NCI-H2227 (cell line): Measurements from ENCODE around the gene FRMD3.

ENCODE experiments used
- DNase-seq: peaks from one replicate; lab custom pipeline; 2025; ENCODE audit not compliant: unreplicated experiment; lab: John Stamatoyannopoulos, UW

Gene FRMD3

DNA sequence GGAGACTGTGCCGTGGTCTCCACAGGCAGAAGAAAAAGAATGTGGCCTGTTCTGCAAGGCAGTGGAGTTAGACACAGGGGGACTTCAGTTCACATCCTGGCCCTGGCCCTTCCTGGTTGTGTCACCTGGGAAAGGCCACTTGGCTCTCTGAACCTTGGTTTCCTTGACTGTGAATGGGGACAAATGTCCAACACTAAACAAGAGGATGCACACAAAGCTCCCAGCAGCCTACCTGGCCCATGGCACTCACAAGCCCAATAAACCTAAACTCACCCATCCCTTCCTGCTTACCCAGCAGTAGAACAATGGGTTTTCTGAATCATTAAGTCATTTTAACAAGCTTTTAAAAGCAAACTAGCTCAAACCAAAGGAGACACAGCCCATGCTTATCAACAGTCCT, 103.9 kb downstream of the FRMD3 start:
- DNase-seq, result no peak

DNA sequence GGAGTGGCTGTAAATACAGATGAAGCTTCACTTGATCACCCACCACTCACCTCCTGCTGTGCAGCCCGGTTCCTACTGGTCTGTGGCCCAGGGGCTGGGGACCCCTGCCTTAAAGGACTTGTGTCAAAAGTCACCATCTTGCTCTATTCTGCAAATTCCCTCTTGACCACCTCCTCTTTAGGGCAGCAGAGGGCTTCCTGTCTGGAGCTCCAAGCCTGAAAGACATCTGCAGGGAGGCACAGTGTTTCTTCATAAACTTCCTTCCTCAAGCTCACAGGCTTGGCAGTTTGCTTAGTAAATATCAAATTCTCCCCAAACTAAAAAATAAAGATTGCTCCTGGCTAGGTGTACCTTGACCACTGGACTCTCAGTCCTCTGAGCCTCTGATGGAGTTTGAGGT, 104.4 kb downstream of the FRMD3 start:
- no peak for DNase-seq

DNA sequence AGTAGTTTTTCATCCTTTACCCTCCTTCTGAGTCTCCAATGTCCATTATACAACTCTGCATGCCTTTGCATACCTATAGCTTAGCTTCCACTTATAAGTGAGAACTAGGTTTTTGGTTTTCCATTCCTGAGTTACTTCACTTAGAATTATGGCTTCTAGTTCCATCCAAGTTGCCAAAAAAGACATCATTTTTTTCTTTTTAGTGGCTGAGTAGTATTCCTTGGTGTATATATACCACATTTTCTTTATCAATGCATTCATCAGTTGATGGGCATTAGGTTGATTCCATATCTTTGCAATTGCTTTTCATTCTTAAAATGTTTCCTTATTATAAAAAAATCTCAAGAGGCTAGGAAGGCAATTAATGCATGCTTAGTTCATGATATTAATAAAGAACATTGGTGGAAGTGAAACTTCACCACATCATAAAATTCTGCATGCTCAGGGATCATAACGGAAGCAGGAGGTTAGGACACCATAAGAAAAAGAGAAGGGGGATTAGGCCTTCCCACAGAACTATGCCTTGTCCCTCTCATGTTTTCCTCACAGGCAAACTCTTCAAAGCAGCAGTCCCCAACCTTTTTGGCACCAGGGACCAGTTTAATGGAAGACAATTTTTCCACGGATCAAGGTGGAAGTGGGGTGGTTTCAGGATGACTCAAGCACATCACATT, 105.2 kb downstream of the FRMD3 start:
- DNase-seq, result no peak

DNA sequence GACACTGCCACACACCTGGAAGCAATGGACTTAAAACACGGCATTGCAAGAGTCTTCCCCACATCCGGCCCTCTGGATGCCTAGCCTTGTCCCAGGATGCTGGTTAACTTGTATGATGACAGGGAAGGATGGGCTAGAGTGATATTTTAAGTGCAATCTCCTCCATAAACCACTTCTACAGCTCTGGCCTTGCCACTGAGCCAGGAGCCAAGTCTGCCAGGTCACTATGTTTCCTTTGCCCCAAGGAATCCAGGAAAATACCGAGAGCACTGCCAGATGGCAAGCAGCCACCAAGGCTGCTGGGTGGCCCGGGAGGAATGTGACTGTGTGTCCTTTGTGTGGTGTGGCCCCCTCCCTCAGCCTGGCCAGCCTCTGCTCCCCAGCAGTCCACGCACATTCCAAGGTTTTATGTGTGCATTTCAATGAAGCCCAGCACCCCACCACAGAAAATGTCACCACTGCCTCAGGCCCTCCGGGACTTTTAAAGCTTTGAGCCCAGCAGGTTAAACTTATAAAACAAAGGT, 106.0 kb downstream of the FRMD3 start:
- no peak for DNase-seq

DNA sequence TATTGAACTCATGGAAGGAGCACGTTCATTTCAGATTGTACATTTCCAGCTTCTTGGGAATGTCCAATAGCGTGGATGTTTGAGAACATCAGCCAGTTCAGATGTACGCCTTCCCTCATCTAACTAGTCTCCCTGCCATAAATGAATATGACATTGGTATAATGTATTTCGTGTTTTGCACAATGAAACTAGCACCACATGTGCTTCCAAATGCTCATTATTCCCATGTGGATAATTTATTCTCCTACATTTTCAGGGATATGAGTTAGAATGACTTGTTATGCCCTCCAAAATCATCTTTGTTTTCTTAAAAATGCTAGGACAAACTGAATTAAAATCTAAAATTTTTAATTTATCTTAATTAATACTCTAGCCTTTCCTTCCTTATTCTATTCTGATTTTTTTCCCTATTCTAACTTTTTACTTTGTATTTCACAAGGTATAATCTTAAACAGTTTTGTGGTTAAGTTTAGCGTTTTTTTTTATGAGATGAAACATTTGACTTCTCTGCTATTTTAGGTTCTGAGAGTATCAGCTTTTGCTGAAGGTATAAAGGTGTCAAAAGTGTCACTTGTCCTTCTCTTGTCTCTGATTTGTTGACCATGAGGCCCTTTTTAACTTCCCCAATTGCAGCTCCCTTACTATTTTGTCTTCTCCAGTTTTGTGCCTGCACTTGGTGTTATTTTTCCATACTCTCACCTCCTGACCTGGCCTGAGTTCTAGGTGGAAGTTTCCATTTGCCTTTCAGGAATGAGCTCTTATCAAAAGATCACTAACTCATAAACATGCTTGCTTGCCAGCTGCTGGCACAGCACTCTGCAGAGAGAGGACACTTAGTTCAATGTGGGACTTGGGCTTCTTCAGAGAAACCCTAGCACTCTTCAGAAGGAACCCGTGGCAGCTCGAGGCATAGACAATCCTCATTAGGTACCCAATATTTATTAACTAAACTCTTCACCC, 106.8 kb downstream of the FRMD3 start:
- DNase-seq, result no peak

DNA sequence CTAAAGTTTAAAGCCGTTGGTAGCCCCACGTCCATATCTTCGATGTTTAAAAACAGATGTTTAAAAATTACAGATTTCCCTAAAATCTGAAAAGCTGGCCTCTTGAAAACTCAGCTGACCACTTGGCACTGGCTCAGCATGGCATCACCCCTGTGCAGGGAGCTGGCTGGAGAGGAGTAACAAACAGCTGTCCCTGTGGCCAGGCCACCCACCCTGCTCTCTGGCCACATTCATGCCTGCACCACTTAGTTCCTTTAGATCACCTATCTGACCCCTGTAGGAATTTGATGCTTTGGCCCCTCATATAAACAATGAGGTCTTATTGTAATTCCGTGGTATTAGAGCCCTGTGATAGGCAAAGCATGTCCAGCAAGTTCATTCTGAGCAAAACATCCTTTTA, 107.5 kb downstream of the FRMD3 start:
- no peak for DNase-seq

- DNase-seq, result no peak
These were observed 109.0 kb downstream of the FRMD3 start for GRCh38 chr9:83429229-83429628.

GRCh38 chr9:83425240-83425639, 113.0 kb downstream of the FRMD3 start:
- DNase-seq, result no peak

GRCh38 chr9:83424831-83425230, 113.4 kb downstream of the FRMD3 start:
- DNase-seq, result no peak

DNA sequence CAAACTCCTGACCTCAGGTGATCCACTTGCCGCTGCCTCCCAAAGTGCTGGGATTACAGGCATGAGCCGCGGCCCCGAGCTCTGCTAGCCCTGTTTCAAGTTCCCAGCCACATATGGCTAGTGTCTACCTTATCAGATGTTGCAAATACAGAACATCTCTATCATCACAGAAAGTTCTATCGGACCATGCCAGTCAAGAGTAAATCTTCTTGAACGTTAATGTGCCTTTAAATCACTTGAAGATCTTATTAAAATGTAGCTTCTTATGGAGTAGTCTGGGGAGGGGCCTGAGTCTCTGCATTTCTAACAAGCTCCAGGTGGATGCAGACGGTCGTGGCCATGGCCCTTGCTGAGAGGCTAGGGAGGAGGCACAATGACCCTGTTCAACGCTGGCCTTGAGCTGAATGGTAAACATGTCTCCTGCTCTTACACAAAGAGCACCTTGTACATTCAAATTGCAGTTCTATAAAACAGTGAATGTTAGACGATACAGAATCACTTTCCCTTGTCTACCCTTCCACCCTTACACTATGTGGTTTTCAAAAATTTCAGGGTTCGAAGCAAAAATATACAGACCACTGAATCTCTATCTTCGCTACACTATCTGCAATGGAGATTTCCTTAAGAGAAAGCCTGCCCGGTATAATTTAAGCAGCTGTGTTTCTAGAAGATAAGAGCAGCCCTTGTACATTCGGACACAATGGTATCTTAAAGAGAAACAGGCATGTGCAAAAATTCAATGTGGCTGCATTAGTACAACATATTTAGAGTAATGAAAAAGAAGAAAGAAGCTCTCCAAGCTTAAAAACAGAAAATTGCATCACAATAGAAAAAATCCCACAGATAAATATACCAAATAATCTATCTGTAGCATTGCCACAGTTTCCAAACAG, 114.1 kb downstream of the FRMD3 start:
- DNase-seq, result no peak

DNA sequence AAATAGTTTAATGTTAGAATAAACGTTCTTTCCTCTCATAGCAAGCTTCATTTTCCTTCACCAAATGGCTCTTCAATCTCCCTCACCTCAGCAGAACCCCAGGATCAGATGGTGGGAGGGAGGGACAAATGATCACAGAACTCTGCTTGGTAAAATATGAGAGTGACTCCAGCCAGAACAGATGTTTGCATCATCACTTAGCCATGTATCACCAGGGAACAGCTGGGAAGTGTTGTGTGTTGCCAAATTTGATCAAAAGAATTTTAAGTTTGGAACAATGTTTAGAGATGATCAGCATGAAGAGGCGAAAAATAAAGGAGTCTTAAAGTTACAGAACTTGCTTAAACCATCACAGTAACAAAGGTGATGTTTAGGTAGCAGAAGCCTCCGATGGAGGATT, 115.7 kb downstream of the FRMD3 start:
- DNase-seq, result no peak

DNA sequence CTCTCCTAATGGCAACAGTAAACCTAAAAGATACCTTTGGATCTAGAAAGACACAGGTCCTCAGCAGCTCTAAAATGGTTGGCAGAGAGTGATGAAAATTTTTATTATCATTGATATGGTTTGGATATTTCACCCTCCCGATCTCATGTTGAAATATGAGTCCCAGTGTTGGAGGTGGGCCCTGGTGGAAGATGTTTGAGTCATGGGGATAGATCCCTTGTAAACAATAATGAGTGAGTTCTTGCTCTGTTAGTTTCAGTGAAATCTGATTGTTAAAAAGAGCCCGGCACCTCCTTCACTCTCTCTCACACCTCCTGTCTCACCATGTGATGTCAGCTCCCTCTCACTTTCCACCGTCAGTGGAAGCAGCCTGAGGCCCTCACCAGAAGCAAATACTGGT, 117.7 kb downstream of the FRMD3 start:
- no peak for DNase-seq

GRCh38 chr9:83419961-83420360, 118.2 kb downstream of the FRMD3 start:
- no peak for DNase-seq

DNA sequence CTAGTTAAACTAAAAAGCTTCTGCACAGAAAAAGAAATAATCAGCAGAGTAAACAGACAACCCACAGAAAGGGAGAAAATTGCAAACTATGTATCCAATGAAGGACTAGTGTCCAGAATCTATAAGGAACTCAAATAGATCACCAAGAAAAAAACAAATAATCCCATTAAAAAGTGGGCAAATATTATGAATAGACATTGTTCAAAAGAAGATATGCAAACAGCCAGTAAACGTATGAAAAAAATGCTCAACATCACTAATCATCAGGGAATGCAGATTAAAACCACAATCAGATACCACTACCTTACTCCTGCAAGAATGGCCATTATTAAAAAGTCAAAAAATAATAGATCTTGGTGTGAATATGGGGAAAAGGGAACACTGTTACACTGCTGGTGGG, 119.9 kb downstream of the FRMD3 start:
- DNase-seq, result no peak

DNA sequence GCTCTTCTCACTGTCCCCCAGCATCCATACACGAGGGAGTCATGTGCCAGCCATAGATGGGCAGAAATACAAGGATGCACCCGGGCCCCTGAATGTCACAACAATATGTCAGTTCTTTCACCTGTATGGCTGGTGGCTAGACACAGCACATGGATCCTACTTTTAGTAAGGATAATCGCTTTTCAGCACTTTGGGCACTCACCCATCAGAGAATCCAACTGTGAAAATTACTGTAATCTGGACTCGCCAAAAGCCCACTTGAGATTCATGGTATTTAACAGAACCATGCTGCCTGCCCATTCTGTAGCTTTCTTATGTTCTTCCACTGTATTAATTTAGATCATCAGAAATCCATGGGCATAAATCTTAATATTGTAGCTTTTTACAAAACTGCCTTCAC, 124.8 kb downstream of the FRMD3 start:
- peak; percentile 86 for DNase-seq

DNA sequence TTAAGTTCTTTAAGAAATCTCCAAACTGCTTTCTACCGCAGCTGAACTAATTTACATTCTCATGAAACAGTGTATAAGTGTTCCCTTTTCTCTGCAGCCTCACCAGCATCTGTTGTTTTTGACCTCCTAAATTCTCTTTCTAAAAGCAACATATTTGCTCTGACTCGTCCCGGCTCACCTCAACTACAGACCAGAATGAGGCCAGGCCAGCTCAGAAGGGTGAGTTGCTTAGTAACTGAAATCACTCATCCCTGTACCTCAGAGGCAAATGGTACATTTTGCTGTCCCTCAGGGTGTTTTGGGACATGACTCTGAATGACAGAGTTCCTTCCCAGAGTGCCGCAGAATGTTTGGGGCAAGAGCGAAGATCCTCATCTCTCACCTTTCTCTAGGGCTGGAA, 127.5 kb downstream of the FRMD3 start:
- DNase-seq, result no peak

DNA sequence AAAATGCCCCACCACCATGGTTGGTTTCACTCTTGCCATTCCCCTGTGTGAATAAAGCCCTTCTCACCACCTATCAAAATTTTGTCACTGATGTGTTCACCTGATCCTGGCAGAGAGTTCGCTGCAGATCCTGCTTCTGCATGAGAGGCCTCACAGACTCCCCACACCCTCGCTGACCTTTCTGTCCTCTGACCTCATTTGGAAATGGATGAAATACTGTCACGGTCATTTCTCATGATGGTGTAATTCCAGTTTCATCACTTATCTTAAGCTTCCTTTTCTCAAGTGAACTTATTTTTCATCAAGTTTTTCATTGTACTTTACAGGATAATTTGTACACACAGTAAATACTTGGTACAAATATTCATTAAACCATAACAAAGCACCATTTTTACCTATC, 131.3 kb downstream of the FRMD3 start:
- DNase-seq, result no peak

DNA sequence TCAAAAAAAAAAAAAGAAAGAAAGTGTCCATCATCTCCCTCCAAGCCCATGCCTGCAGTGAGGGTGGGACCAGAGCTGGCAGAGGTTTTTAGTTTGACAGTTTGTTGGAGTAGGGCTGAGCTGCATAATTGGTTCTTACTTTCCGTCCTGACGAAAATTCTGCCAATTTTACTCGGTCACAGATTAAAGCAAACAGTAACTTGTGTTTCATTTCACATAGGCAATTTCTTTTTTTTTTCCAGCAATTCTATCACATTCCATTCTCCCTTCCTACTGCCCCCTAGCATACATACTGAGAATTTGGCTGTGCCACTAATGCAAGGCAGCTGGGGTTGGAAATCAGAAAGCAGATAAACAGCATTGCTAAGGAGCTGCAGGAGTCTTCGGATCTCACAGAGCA, 132.4 kb downstream of the FRMD3 start:
- DNase-seq, result no peak

DNA sequence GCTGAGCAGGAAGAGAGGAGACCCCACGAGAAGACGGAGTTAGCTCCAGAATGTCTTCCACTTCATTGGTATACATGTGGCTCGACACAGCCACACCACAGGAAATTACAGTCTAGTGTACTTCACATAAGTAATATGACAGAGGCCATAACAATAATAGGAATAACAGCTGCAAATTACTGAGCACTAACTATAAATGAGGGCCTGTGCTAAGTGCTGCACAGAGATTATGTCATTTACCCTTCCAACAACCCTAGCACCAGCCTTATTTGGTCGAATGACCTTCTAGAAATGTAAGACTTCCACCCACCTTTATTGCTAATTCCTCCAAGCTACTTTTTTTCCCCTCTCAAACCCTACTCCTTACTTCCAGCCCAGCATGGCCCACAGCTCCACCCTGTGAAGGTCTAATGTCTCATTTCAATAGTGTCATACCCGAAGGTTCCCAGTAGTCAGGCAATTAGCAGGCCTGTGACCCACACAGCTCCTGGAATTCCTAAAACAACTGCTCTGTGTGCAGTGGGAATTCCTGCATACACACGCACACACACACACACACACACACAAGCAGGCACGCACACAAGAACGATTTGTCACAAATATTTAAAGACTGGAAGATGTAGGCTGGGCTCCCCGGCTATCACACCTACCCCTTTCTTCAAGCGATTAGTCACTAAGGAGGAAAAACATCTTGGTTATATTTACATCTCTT, 134.5 kb downstream of the FRMD3 start:
- peak; percentile 55 for DNase-seq

DNA sequence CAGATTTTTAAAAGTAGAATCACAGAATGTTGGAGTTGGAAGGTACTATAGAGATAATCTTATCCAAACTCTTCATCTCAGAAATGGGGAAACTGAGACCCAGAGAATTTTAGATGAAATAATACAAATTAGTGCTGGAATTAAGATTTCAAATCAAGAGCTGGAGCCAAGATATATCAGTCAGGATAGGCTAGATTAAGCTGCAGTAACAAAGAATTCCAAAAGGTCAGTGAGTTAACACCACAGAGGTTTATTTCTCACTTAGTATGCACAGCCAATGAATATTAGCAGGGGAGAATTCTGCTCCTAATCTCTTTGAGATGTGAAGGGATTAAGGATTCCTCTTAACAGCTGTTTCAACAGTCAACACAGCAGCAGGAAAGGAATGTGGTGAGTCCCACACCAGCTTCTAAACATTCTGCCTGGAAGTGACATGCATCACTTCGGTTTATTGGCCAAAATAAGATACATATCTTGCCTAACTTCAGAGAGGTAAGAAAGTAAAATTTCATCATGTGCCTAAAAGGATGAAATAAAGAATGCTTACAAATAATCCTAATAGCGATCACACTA, 136.8 kb downstream of the FRMD3 start:
- no peak for DNase-seq
